Measurements from ENCODE around the gene OSBPL7.

- TF ChIP-seq CTCF (IDR thresholded peaks at IDR 0.05) (no peak), POLR2A (IDR thresholded peaks at IDR 0.05) (no peak)
Measured at GRCh38 chr17:47870056-47870455, 48.5 kb upstream of the OSBPL7 start.
